GM21619 (cell line): Measurements from ENCODE around the gene MYNN.
"Not testable (repeated sequence)": the region's sequence is repeated elsewhere in the genome, so short reads cannot be mapped to it uniquely, and the experiment has no call there.

Experiments used
- ATAC-seq: cut with Tn5 transposase; IDR thresholded peaks from one replicate; pipeline ENCODE4 v1.9.1; 2021; ENCODE audit not compliant: unreplicated experiment

The MYNN gene

DNA sequence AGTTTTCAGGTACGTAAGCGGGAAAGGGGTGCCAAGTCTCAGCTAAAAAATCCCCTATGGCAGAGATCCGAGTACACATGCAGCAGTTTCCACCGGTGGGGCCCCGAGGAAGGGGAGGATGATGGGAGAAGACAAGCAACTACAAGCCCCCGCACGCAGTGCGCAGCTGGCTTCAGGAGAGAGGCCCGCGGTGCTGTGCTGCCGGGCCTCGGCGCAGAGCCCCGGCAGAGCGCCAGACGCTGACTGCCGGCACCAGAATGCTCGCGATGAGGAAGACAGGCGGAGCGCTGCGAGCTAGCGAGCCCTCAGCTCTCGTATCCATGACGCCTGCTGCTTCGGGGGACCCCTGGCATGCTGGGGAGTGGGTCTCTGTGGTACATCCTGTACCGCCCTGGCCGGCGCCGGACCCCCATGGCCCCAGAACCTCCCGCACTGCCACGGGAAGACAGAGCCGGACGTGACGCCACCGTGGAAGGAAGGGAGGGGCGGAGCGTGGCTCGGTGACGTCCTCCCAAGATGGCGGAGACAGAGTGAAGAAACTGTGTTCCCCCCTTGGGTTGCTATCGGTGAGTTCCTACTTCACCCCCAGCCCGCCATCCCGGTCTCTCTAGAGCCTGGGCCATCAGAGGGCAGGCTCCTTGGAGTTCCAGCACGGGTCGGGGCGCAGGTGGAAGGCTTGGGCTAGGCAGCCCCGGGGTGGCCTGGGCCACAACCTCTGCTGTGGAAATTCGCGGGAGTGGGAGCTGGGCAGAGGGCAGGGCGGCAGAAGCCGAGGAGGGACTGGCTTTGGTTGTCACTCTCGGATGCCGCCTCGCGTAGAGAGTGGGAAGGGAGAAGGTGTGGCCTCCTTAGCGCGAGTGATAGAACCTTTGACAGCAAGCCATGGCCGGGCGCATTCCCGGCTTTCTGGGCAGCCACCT is at the start of gene MYNN:
Gene MYNN, plus strand, starts transcription at position 500 of the 920 bp plus-strand sequence. CDS start 900 bp downstream, outside the sequence.
- peak; percentile 83 for ATAC-seq

DNA sequence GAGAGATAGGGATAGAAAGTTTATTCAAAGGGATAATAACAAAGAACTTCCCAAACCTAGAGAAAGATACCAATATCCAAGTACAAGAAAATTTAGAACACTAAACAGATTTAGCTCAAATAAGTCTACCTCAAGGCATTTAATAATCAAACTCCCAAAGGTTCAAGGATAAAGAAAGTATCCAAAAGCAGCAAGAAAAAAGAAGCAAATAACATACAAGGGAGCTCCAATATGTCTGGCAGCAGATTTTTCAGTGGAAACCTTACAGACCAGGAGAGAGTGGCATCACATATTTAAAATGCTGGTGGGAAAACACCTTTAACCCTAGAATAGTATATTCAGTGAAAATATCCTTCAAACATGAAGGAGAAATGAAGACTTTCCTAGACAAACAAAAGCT is 41.3 kb upstream of the MYNN start:
- not testable (repeated sequence) for ATAC-seq

DNA sequence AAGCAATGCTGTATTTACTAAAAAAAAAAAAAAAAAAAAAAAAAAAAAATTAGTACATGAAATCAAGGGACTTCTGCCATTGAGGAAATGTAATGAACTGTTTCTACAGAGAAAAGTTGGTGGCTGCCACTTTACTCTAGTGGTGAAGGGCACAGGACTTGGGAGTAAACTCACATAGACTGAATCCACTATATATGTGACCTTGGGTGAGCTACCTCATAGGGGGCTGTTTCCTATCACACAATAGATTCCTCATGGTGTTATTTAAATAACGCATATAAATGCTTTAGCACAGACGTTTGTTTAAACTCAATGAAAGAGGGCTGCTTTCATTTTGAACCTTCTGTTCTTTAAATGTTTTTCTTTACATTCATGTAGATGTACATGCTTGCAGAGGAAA is 34.1 kb upstream of the MYNN start:
- ATAC-seq: no peak

DNA sequence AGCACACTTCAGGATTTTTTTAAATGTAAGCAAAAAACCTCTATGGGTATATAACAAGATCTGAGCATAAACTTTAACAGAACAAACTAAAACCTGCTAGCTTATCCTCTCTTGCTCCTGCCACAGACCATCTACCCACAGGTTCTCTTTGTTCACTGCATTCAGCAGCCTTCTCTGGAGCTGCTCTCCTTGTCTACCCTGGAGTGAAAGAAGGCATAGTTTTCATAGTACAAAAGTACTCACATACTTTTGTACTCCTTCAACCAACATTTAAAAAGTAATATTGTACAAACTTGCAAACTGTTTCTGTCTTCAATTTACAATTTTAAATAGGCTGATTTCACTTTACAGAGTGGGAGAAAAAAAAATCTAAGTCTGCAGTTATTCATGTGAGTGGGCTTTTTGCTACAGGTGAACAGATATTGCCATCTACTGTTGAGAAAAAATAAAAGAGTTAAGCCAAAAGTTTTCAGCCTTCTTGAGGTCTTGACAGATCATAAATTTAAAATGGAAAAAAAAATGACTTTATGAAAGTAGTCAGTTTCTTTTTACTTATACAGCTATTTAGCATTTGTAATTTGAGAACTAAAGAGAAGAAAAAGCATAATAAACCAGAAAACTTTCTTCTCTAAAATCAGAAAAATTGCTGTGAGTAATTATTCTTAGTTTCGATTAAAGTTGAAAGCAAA is 28.7 kb upstream of the MYNN start:
- no peak for ATAC-seq

DNA sequence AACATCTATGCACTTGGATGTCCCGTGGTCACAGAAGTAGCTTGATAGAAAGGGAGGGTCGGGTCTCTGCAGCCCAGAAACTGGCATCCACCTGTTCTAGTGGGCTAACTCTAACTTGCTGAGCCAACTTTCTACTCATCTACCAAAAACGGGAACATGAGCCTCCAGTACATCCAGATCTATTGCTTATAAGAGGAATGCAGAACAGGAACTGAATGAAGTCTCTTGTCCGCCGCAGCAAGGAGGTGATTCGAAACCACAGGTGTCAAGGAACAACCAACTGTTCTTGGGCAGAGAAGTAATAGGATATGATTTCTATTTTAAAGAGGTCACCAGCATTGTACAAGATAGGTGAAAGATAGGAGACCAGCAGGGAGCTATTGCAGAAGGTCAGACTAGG is 26.3 kb upstream of the MYNN start:
- no peak for ATAC-seq

DNA sequence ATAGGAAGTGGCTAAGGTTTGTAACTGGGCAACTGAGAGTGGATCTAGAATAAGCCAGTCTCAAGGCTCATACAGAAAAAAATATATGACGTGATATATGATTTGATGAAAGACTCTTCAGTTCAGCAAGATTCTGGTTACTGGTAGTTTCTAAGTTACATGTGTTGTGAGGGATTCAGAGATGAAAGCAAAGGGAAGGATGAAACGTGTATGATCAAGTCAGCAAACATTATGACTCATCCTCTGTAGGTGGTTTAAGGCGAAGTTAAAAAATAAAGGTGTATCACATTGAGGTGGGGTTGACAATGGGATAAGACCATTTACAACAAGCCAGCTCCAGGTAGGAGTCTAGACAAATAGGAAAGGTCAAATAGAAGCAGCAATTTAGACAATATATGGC is 24.5 kb upstream of the MYNN start:
- ATAC-seq: no peak

DNA sequence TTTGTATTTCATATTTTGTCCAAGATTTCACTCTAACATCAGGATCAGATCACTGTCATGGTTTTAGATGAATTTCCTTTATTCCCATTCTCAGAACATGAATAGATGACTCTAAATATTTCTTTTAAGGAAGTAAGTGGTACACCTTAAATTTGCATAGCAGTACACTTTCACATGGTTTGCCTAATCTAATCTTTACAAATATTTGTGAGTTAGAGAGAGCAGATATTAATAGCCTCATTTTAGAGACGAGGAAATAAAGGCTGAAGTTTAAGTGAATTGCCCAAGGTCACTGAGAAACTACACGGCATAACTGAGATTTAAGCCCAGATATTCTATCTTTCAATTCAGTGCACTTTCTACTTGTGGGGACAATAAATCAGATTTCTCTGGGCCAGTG is 22.5 kb upstream of the MYNN start:
- no peak for ATAC-seq

DNA sequence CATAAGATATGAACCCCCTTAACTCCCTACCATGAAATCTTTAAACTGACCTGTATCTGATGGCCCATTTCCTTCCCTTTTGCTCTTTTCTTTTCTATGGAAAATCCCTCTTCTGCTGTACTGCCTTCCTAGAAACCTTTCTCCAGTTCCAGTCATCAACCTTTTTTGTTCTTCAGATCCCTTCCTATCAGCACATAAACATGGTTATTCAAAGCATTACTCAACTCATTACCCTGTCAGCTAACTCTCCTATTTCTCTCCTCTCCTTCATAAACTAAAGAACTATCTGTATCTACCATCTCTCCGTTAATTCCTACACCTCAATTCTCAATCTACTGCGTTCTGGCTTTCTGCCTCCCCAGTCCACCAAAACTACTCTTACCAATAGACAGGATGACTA is 21.3 kb upstream of the MYNN start:
- no peak for ATAC-seq

DNA sequence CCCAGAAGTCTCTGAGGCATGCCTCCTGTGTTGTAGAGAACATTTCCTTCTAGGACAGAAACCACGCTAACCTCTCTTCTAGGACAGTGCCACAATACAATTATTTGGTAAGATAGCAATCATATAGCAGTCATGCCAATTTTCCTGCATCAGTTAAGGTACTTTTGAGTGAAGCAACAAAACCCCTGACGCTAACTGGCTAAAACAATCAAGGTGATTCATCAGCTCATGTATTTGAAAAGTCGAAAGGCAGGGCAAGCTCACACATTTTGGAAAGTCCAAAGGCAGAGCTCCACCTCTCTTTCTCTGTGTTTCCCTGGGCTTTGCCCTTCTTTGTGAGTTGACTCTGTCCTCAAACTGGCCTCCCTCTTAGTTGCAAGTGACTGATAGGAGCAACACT is 18.5 kb upstream of the MYNN start:
- ATAC-seq: no peak

DNA sequence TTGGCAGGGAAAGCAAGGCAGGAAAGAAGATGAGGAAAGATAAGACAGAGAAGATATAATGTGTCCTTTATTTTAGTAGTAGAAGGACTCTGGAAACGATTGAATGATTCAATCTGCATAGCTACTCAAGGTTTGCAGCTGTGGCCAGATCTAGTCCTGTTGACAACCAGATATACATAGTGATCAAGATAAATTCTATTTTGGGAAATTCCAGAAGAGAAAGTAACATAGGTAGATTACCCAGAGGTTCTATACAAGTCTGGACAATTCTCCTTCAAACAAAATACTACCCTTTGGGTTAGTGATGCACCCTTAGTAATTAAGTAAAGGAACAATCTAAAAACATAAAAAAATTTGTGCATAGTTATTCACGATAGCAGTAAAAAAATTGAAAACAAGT is 17.7 kb upstream of the MYNN start:
- ATAC-seq: no peak

DNA sequence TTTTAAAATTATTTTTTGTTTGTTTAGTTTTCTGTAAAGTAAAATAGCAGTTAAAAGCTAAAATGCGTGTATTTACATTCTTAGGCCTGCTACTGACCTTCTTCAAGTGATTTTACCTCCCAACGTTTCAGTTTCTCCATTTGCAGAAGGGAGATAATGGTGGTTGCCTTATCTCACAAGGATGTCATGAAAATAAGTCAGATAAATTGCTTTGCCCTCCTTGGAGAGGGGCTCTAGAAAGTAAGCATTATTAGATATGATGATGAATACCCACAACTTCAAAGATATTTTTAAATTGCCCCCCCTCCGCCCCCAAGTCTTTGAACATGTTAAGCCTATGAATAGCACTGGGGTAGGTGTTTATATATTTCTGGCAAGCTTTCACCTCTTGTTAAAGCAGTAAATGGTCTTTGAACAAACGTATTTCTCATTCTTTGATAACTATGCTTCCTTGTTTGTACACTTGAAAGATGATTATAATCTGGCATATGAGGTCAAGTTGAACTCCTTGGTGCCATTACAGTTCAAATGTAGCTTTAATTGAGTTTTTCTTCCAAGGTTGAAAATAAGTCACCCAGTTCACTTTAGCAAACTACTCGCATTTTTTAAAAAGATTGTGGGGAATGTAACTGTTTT is 14.7 kb upstream of the MYNN start:
- ATAC-seq: no peak

DNA sequence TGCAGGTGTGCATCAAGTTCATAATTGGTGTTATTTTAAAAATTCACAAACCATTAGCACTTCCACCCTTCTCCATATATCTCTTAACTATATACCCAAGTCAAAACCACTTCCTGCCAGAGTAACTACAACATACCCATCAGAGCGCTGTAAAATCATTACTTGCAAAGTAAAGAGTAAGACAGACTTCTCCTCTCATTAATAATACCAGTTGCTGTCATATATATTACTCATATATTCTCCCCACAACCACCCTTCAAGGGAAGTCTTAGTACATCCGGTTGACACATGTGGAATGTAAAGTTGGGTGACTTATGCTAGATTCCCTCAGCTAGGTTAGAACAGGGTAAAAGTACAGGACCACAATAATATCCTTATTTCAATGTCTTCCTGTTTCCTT is 13.9 kb upstream of the MYNN start:
- peak; percentile 52 for ATAC-seq

DNA sequence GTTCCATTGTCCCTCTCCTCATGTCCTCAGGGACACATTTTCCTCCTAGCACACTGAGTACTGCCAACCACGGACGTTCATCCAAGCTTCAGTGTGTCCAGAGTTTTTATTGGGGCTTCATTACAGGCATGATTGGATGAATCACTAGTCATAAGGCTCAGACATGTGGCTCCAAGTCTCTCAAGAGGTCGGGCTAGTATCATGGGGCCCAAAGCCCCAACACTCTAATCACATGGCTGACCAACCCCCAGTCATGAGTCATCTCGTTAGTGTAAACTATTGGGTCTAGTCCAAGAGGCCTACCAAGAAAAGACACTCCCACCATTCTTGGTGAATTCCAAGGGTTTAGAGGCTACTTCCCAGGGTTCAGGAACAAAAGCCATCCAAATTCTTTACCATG is 12.7 kb upstream of the MYNN start:
- ATAC-seq: no peak

DNA sequence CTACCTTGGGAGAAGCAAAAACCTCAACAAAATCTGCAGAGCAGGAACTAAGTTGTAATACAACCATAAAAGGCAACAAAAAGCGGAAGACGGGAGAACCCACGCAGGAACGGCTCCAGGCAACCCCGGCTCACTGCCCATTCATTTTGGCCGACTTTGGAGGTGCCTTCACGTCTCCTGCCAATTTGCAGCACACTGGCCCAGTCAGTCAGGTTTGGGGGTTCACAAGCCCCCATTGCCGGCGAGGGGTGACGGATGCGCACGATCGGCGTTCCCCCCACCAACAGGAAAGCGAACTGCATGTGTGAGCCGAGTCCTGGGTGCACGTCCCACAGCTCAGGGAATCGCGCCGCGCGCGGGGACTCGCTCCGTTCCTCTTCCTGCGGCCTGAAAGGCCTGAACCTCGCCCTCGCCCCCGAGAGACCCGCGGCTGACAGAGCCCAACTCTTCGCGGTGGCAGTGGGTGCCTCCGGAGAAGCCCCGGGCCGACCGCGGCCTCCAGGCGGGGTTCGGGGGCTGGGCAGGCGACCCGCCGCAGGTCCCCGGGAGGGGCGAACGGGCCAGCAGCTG is 8.8 kb upstream of the MYNN start:
- ATAC-seq: peak; percentile 26

DNA sequence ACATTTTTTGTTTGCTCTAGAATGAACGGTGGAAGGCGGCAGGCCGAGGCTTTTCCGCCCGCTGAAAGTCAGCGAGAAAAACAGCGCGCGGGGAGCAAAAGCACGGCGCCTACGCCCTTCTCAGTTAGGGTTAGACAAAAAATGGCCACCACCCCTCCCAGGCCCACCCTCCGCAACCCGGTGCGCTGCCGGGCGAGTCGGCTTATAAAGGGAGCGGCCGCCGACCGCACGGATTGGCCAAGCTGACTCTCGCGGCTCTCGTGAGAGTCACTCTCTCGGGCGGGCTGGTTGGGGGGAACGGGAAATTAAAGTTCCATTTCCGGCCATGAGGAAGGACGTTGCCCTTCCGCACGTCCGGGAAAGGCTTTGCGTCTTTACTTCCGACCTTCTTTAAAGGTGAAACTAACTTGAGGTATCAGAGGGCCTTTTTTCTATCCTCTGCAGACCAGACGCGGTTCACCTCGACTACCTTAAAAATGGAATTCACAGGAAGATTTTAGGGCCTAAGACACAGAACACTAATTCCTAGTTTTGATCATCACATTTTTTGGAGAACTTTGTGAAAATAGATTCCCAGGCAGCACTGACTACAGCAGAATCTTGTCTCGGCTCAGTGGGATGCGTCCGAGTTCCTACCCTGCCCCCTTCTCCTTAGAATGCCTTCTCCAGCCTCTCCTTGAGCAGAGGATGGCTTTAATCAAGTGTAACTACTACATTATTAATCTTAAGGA is 8.1 kb upstream of the MYNN start, which contains the start of gene TERC:
Gene TERC, minus strand, starts transcription at position 179 of the 731 bp plus-strand sequence.
- peak; percentile 73 for ATAC-seq

DNA sequence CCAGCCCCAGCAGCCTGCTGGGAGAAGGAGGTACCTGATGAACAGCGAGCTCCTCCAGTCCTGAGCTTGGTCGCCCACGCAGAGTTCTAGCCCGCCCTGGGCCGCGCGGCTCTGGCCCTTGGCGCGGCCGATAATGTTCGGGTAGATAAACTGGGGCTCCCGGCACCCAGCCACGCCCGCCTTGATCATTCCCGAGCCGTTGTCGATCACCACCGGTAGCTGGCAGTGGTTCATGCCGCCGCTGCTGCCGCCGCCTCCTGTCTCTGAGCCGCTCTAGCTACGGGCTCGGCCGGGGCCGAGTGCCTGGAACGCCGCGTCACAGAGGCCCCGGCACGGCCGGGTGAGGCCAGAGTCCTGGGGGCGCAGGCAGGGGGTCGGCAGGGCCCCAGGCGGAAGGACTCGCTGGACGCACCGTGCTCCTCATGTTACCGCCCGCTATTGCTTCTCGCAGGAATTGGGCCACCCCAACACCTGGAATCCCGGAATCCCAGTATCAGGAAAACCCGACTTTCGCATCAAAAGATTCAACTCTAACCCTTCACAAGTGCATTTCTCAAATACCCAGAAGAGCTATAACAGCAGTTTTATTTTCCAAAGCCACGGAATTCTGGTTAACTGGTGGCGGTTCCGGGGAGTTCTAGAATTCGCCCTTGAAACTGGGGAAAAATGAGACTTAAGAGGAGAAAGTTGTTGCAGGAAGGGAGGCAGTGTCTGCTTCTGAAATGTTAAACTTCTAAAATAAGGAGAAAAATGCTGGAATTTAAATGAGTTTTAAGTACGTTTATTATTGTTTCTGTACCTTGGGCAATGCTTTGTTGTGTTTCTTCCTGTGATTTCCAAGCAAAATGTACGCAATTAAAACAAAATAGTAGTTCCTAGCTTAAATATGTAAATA is 3.7 kb upstream of the MYNN start, which contains the start of gene ACTRT3:
Gene ACTRT3, minus strand, starts transcription at position 275 of the 895 bp plus-strand sequence. Its CDS starts 41 bp downstream, at position 234.
- peak; percentile 25 for ATAC-seq

DNA sequence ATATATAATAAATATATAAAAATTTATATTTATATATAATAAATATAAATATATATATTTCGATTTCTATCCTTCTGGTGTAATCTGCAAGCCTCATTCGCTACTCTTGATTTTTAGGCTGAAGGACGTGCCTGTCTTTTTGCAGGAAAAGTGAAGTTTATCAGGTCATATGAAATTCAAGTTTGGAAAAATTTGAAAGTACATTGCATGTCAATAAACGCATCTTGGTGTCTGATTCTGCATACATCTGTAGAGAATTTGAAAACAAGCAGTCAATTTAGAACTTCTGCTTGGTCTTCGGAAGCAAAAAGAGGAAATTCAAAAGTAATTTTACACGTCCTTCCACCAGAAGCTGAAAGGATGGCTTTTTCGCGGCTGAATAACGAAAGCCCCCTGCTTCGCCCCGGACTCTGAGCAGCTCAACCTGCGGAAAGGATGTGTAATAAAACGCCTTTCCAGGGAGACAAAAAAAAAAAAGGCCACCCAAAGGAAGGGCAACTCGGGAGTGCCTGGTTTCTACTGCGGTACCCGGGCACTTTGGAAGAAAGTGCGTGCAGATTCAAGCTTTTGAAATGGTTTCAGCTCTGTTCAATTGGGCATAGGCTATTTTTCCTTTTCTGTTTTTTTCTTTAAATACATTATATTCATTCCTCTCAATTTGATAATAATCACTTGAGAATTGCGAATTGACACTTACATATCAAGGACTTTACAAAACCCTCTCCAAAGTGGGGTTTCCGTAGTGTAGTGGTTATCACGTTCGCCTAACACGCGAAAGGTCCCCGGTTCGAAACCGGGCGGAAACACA is 1.5 kb upstream of the MYNN start:
- ATAC-seq: no peak

DNA sequence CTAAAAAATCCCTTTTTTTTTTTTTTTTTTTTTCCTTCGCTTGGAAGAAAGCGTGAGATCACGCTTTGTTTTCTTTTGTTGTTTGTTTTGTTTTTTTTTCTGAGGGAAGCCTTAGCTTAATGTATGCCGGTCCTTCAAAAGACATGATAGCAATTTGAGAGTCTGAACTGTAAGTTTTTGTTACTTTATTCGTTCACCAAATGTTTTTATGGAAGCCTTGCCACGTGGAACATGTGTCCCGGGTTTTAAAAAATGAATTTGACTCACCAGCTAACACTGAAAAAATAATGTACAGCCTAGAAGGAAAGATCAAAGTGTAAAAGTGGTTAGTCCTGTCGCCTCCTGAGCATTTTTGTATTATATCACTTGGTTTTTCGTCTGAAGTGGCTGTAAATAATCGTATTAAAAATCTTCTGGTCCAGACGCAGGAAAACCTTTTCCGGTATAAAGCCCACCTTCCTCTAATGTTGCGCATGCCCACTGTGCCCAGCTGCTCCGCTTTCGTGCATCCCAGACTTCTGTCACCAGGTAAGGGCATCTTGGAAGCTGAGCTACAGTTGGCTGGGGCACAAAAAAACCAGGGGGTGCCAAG is 795 bp upstream of the MYNN start:
- peak; percentile 14 for ATAC-seq
